Stimulated activated CD4-positive, alpha-beta T cell treated with anti-CD3 and anti-CD28 coated beads, Interleukin-4, amount 100 ng/mL, for 24 hours (primary cell): ENCODE data around the gene RRN3.
"Not testable (repeated sequence)": the region's sequence is repeated elsewhere in the genome, so short reads cannot be mapped to it uniquely, and the experiment has no call there.

Experiments used
- DNase-seq: peaks from one replicate; pipeline ENCODE4 v3.0.0-alpha.2; 2020

RRN3 gene

GRCh38 chr16:15049581-15050180, 44.4 kb downstream of the RRN3 start:
- no peak for DNase-seq

- DNase-seq = no peak
Measured at GRCh38 chr16:15046692-15047376, 47.2 kb downstream of the RRN3 start.

- not testable (repeated sequence) for DNase-seq
Measured at GRCh38 chr16:15045270-15045669, 48.8 kb downstream of the RRN3 start.

GRCh38 chr16:15044286-15044685, 49.8 kb downstream of the RRN3 start:
- DNase-seq = no peak

- no peak for DNase-seq
Measured at GRCh38 chr16:15043344-15043743, 50.7 kb downstream of the RRN3 start.

GRCh38 chr16:15041271-15042004, 52.6 kb downstream of the RRN3 start:
- DNase-seq = no peak

- no peak for DNase-seq
Measured at GRCh38 chr16:15038689-15039088, 55.4 kb downstream of the RRN3 start.

GRCh38 chr16:15037745-15038144, 56.3 kb downstream of the RRN3 start:
- no peak for DNase-seq

- no peak for DNase-seq
Measured at GRCh38 chr16:15037003-15037402, 57.1 kb downstream of the RRN3 start.

GRCh38 chr16:15035163-15035729, 58.8 kb downstream of the RRN3 start:
- DNase-seq = no peak

GRCh38 chr16:15034266-15035162, 59.6 kb downstream of the RRN3 start:
- no peak for DNase-seq

GRCh38 chr16:15033309-15033707, 60.8 kb downstream of the RRN3 start:
- DNase-seq = no peak

GRCh38 chr16:15032547-15033308, 61.3 kb downstream of the RRN3 start:
- DNase-seq = no peak

GRCh38 chr16:15031586-15031985, 62.5 kb downstream of the RRN3 start:
- no peak for DNase-seq

- DNase-seq = no peak
Measured at GRCh38 chr16:15031179-15031578, 62.9 kb downstream of the RRN3 start.

GRCh38 chr16:15029749-15030148, 64.3 kb downstream of the RRN3 start:
- not testable (repeated sequence) for DNase-seq

GRCh38 chr16:15028801-15029698, 65.0 kb downstream of the RRN3 start:
- not testable (repeated sequence) for DNase-seq

GRCh38 chr16:15028345-15028715, 65.7 kb downstream of the RRN3 start:
- DNase-seq = not testable (repeated sequence)

GRCh38 chr16:15027503-15028344, 66.3 kb downstream of the RRN3 start:
- not testable (repeated sequence) for DNase-seq

GRCh38 chr16:15027051-15027450, 67.0 kb downstream of the RRN3 start:
- DNase-seq = not testable (repeated sequence)
